GM18526 (cell line): ENCODE measurements around the gene PCLO.

Source experiments
- POLR2A ChIP-seq: IDR thresholded peaks from 3 replicates; pipeline ENCODE4 v1.6.1; 2011; ENCODE audit not compliant: insufficient read length; ENCODE audit errors: extremely low read depth

PCLO gene

DNA sequence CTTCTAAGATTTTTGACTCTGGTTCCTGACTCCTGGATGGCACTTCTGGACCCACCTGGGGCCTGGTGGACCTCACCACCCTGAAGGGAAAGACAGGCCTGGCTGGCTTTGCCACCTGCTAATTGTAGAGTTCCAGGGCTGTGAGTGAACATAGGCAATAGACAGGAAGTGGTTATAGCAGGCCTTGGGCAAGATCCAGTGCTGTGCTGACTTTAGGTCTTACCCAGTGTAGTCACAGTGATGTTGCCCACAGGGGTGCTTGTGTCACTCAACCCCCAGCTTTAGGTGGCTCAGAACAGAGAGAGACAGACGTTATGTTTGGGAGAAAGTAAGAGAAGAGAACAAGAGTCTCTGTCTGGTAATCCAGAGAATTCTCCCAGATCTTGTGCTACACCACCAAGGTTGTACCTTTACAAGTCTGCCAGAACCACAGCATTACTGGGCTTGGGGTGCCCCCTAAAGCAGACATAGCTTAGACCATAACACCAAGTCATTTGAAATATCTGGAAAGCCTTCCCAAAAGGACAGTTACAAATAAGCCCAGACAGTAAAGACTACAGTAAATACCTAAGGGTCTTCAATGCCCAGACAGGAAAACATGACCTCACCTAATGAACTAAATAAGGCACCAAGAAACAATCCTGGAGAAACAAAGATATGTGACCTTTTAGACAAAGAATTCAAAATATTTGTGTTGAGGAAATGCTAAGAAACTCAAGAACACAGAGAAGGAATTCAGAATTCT lies 303.4 kb downstream of the PCLO start:
- TF ChIP-seq POLR2A: no peak

DNA sequence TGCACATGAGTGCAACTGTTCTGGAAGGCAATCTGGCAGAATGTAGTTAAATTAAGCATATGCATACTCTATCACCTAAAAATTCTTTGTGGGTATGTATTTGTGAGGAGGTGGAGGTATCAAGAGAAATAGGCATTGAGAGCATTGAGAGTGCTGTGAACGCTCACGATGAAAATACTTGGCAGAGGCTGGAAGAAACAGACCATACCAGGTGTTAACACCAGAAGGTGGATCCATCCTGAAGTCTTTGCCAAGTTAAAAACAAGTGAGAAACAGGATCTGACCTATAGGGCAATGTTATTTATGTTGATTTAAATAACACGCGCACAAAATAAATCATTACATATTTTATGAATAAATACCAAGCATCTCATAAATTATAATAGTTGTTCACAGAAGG lies 311.6 kb downstream of the PCLO start:
- TF ChIP-seq POLR2A: no peak

DNA sequence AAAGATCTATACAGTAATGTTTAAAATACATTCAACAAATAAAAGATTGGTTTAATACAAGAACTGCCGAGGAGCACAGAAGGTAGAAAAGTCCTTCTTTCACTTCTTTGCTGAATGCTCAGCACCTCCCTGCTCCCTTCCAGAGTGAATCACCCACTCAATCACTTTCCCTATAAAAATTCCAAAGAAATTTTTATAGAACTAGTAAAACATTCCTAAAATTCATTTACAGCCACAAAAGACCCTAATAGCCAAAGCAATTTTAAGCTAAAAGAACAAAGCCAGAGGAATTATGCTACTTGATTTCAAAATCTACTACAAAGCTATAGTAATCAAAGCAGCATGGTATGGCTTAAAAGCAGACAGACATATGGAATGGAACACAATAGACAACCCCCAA lies 320.9 kb downstream of the PCLO start:
- no peak for TF ChIP-seq POLR2A

DNA sequence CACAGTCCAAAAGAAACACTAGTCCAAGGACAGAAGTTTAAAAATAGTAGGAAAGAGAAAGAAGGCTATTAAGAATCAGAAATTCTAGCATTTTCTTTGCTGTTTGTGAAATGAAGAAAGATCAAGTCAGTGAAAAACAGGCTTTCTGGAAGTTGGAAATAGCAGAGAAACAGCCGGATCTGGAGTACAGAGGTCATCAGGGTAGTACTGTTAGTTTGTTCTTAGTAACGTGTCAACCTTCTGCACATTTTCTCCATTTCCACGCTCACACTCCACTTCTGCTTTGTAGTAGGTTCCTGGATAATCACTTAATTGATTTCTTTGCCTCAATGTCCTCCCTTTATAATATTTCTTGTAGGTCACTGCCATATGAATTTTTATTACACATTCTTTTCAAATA lies 322.6 kb downstream of the PCLO start:
- no peak for TF ChIP-seq POLR2A

DNA sequence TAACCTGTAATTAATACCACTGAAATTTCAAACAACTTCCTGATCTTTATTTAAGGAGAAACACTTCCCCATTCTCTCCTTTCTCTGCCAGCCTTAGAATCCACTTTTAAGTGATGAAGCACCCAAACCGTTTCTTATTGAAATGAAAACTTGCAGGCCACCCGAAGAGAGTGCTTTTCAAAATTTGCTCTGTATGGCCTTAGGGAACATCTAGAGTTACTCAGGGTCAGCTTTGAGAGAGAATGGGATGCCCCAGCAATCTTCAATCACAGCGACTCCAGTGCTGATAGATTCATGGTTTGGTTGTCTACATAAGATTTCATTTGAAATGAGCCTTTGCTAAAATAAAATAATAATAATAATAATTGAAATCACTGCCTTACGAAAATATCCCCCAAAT lies 323.1 kb downstream of the PCLO start:
- TF ChIP-seq POLR2A: no peak

DNA sequence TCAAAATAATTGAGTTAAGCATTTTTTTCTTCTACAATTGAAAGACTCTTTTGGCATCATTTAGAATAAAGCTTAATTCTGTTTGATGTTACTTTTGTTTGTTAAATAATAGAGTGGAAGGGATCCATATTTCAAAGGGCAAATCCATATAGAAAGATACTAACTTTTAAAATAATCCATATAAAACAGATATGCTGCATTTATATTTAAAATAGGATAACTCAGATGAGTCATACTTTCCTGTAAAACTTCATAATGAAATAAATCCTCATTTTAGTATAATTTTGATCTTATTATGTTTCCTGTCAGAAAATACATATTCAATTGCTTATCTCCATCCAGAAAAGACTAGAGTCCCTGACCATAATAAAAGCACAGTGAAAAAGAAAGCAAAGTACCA lies 323.6 kb downstream of the PCLO start:
- no peak for TF ChIP-seq POLR2A

DNA sequence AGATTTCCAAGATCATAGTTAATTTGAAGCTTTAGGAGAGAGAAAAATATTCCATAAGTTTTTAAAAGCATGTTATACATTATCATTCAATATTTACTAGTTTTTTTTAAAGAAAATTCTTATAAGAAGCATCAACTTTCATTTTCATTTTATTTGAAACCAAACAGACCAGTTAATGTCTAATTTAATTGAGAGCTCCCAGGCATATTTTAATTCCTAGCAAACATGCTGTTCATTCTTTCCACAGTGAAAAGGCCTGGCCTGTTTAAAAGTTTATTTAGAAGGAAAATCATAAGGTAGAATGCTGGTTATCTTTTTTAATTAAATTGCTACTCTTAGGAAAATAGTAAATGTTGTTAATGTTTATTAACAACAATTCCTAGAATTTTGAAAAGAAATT lies 324.4 kb downstream of the PCLO start:
- TF ChIP-seq POLR2A: no peak

DNA sequence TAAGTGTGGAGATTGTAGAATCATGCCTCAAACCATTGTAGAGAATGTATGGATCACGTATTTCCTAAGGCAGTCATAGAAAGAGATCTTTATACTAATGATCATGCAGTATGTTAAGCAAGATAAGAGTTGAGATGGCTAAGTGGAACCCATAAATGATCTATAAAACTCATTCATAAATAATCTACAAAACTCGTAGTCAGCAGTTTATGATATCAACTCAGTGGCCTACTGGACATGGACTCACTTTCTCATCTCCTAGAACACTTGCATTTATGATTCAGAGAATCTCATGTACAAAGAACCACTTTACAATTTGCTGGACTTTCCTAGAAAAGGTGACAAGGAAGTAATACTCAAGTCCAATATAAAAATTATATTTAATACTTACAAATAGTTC lies 339.6 kb downstream of the PCLO start:
- no peak for TF ChIP-seq POLR2A

DNA sequence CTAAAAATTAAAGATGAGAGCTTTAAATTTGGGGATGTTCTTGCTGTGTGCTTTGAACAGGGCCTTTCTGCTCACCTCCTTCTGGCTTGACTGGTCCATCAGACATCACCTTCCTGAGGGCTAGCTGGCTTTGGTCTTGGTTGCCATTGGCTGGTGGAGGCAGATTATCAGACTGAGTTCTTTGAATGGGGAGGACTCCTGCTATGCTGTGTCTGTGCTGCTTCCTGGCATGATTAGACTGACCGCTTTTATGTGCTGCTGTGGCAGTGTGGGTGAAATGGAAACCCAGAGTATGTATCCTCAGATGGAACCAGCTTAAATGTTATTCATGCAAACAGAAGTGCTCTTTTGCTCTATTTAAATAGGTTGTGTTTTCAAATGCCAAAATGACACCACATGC lies 341.6 kb downstream of the PCLO start:
- TF ChIP-seq POLR2A: no peak

DNA sequence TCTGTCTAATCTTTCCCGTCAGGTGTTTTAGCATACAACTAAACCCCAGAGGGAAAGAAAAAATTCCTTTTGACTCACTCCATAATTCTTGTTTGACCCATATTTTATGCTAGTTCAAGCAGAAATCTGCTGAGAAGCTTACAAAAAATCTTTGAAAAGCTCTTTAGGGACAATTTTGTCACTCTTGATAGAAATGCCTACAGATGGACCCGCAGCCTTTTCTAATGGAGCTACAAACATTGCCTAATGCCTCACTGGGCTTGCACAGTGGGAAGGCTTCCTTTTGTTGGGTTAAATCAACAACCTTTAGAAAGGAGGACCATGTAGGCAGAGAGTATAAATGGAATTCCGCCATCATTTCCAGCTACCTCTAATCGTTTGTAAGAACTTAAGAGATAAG lies 344.5 kb downstream of the PCLO start:
- no peak for TF ChIP-seq POLR2A

DNA sequence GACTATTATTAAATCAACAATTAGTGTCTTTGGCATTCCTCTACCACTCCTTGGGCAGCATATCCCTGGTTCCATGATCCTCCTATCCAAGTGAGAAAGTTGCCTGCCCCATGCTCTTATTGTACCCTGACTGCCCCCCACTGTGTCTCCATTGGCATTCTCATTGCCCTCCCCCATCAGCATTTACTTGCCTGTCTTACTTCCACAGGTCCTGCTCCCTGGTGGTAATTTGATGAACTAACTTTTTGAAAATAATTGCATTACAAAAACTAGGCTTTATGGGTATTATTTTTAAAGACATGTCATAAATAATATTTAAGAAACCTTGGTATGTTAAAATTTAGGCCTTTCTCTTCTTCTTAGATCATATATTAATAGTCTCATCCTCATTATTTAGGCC lies 346.4 kb downstream of the PCLO start:
- TF ChIP-seq POLR2A: no peak

DNA sequence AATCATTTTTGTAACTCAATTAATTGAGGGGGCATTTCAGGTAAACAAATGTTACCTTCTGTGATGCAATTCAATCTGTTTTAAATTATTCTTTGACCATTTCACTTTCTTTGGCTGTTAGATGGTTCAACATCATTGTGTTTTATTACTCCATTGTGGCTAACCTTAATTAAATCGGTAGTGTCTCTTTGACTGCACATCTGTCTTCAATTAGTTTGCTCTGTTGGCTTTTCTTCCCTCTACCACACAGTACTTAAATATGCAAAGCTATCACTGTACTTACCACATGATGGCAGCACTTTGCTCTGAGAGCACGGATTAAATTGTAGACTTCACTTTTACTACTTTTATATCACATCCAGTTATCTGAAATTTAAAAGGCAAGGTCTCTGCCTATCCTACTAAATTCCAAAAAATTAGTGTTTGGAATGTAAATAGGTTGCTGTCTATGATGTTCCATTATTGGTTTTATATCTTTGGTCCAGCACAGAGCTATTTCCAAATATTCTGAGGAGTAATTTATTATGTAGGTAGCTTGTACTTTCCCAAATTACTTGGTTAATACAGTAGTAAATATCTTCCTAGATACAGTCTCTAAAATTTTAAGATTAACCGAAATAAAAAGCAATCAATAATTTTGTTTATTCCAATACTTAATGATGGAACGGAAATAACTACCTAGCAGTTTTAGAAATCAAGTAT lies 352.0 kb downstream of the PCLO start:
- no peak for TF ChIP-seq POLR2A

DNA sequence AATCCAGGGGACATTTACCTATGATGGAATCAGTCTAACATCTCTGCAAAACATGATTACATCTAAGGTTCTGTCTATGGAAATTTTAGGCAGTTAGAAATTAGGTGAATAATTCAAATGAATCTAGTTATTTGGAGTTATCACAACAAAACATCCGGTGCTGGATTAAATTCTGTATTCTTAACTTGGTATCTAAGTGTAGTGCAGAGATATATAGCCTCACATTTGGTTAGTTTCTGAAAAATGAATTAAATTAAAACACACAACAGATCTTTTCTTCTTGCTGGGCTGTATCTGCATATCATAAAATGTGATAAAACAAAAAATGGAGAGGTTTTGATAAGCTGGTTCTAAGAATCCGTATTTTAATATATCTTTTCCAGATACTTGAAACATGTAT lies 354.1 kb downstream of the PCLO start:
- no peak for TF ChIP-seq POLR2A

DNA sequence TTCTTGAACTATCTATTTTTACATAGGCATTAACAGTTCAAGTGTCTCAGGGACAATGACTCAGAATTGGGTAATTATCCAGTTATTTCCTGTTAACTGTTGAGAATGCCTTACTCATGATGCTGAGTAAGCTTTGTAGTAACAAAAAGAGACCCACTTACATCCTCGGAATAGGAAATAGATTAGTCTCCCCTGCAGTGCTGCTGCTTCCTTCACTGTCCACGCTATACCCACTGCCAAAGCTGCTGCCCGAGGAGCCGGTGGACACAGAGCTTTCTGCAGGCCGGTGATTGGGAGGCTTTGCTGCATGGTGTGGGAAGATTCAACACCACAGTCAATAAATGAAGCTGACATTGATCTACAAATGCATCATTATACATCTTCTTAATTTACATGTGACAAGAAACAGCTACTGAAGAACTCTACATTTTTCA lies 357.1 kb downstream of the PCLO start:
- TF ChIP-seq POLR2A: no peak

DNA sequence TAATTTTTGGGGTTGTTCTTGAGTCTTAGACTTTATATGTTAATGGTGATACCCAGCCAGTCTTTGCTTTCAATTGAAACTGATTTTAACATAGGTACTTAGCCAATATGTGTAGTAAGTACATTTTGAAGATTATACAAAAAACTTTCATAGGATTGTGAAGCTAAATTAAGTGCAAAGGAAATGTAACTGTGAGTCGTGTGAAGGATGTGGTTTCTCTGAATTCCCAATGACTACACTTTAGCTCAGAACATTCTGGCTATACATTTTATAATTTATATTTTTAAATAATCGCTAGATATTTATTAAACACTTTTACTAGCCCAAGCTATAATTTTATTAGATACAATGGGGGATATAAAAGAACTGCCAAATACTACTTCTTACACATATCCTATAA lies 359.3 kb downstream of the PCLO start:
- TF ChIP-seq POLR2A: no peak

DNA sequence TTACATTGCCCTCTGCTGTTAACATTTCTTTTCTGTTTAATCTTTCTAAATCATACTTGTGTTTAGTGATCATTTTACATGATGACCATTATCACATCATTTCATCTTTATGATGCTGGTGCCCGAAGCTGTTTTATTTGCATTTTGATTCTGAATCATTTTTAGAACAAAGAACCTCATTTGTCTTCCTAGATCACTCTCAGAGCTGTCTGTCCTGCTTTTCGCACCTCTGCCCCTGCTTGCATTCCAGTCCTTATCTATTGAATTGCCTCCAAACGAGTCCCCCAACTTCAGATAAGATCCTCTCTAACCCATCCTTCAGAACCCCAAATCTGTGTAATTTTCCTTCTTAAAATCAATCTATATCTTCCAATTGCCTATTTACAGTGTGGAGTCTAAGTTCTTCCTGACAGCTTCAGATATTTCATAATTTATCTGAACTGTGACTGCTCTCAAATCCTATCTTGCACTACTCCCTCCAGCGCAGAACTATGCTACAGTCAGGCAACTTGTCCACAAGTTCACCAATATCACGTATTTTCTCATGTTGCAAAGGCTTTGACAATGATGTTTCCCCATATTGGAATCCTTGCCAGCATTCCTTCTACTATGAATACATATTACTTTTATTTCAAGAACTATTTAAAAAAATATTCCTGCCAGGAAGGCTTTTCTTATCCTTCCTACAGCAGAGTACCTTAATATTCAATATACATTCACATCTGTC lies 372.6 kb downstream of the PCLO start:
- TF ChIP-seq POLR2A: no peak
